HG02623 (cell line): ENCODE data around the gene MICU1.
"Not testable (repeated sequence)": the region's sequence is repeated elsewhere in the genome, so short reads cannot be mapped to it uniquely, and the experiment has no call there.

Experiments
- ATAC-seq: cut with Tn5 transposase; IDR thresholded peaks from one replicate; pipeline ENCODE4 v1.9.1; 2021; ENCODE audit warnings: moderate library complexity; ENCODE audit not compliant: unreplicated experiment

The MICU1 gene

DNA sequence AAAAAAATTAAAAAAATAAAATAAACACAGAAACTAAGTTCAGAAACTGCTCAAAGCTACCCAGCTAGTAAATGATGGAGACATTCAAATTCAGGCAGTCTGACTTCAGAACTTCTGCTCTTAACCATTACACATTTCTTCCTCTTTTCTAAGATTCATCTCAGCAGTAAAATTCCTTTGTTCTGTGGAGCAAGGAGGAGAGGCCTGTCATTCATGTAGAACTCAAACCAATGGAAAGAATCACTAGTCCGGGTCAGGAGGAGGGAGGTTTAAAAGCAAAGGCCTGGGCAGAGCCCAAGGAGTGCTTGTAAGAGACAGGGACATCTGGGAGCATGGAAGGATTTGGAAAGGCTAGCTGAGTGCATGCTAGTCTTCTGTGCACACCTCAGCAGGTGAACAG, 233.3 kb downstream of the MICU1 start:
- no peak for ATAC-seq

DNA sequence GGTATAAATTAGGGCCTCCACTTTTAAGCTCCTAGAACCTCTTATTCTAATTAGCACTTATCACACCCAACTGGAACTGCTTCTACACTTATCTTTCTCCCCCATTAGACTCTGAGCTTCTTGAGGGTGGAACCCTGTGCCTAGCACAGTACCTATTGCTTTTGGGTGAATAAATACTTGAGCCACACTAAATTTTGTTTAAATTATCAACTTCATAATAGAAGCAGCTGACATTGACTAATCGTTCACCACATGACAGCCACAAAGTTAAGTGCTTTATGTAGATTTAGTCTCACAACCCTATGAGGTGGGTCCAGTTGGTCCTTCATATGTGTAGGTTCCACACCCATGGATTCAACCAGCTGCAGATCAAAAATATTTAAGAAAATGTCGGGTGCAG, 235.1 kb downstream of the MICU1 start:
- ATAC-seq, result no peak

DNA sequence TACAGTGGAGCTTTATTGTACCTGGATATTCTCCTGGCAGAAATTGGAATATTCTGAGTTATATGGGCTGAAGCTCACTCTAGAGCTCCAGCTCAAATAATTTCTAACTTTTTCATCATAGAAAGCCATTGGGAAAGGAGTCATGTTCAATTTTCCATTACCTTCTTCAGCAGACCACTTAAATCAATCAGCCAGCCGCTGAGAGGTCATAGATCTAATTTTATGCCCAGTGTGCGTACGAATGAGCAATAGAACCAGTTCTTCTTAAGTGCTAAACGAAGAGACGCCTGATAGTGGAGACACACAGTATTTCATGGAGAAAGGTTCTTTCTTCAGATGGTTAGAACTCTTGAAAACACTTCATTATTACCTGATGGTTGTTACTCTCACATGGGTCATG, 236.2 kb downstream of the MICU1 start:
- no peak for ATAC-seq

DNA sequence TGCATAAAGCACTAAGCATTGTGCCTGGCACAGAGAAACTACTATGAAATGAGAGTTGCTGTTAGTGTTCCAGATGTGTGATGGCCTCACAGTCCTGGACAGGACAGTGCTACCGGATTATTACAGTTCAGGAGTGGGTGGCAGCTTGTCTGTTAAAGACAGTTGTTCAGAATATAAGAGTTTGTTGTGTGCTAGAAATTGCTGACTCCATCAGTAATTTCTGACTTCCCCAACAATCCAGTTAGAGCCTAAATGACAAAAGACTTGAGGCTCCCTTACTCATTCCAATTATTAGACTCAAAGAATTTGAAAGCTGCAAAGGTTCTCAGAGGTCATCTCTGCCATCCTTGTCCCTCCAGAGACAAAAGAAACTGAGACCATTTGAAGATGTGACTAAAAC, 236.9 kb downstream of the MICU1 start:
- ATAC-seq, result no peak

DNA sequence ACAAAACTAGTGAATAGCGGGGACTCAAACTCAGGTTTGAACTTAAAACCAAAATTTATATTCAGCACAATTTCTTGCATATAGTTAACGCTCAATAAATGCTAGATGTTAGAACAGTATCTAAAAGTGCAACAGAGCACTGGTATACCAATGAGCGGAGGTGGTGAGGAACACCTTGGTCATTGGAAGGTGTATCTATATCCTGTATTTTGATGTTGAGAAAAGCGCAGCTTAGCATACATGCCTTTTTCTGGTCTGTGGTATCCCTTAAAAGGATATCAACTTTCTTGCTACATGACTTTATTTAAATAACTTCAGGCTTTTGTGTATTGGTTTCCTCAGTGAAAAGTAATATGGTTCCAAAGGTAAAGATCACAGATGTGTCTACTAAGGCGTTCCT, 237.8 kb downstream of the MICU1 start:
- no peak for ATAC-seq

DNA sequence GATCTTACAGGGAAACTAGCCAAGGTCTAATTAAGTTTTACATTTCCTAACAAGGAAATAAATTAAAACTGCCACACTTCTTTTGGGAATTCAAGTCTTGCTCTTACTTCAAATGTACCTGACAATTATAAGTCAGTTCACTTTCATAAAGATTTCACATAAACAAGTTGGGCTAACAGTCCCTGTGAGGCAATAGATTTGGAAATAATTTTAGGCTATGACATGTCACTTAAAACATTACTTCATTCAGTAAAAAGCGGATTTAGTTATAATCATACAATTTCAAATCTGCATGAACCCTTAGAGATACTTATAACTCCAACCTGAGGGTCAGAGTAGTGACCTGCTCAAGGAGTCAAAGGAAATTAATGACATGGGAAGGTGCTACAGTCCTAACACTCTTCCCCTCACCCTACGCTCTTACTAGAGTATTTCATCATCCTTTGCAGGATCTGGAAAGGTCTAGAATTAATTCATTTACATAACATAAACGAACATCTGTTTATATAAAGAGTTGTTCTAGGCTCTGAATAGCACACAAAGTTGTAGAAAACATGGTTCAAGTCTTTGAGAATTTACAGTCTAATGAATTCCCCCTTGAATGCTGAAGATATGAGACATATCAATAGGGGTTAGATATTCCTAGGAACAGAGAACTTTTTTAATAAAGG, 238.8 kb downstream of the MICU1 start:
- no peak for ATAC-seq

DNA sequence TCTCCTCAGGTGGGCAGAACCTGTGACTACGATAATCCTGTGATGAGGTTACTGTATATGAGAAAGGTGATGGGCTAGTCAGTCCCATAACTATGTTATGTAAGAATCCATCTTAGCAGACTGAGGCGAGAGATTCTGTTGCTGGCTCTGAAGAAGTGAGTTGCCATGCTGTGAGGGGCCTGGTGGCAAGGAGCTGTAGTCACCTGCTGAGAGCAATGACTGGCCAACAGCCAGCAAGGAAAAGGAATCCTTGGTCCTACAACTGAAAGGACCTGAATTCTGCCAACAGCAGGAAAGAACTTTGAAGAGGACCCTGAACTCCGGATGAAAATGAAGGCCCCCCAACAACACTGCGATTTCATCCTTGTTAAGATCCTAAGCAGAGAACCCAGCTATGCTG, 240.2 kb downstream of the MICU1 start:
- no peak for ATAC-seq

DNA sequence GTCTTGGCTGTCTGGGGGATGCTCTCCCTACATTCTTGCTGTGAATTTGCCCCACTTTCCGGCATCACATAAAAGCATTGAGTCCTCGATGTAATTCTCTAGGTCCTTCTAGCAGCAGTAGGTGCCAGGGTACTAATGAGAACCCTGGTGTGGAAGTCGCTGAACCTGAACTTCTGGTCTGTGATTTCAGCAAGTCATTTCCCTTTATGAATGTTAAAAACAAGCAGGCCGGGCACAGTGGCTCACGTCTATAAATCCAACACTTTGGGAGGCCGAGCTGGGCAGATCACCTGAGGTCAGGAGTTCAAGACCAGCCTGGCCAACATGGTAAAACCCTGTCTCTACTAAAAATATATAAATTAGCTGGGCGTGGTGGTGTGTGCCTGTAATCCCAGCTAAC, 240.9 kb downstream of the MICU1 start:
- ATAC-seq, result not testable (repeated sequence)

DNA sequence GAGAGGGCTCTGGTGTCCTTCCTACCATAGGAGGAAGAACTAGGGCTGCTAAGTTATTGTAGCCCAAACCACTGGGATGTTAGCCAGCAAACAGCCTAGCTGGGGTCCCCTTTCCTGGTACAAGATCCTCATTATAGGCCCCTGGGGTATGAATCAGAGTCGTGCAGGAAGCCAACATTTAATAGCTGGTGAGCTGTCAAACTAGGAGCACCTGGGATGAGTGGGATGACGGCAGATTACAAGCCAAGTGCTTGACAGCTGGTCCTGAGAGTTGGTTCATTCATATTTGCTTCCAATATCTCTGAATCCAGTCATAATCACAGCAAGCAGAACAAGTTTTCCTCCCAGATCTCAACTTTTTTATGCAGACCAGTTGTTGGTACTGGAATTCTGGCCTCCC, 246.1 kb downstream of the MICU1 start:
- ATAC-seq, result no peak

DNA sequence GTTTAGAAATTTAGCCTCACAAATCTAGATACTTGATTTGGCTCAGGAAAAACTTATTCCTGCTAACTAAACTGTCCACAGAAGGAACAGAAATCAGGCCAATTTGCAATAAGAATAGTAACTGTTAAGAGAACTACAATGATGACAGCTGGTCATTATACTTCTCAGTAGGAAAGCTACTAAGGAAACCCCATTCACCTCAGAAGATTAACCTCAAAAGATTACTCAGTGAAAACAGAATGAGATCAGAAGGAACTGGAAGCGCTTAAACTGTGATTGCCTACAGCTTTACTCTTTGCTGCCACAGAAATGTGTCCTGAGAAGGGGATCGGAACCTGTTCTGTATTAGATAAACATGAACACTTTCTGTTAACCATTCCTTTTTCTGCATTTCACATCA, 246.8 kb downstream of the MICU1 start:
- no peak for ATAC-seq

DNA sequence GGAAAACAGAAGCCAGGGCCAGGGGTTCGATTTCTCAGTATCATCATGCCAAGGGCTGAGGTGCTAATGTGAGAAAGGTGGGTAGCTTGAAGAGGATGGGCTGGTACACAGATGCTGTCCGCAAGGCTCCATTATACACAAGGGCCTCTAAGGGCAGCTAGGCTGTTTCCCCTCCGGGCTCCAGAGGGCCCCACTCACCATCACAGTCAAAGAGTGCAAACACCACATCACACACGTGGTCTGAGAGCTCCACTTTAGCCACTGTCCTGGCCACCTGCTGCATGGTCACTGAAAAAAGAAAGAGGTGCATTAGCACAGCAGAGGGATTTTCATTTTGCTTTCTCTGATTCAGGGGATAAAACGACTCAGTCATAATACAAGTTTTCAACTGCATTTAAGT, 250.3 kb downstream of the MICU1 start:
- no peak for ATAC-seq

DNA sequence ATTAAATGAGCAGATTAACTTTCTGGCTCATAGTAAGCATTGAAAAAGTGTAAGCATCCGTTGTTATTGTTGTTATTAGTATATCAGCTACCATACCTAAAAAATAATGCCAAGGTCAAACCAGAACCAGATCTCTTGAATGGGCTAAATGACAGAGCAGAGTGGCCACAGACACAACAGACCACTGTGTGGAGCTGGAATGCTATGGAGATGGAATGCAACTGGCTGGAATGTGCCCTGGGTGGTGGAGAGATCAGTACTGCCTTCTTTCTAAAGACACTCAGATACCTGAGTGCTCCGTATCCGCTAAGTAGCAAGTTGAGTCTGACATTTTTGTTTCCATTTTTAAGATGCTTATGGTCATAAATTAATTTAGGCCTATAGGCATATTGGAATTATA, 250.7 kb downstream of the MICU1 start:
- no peak for ATAC-seq

DNA sequence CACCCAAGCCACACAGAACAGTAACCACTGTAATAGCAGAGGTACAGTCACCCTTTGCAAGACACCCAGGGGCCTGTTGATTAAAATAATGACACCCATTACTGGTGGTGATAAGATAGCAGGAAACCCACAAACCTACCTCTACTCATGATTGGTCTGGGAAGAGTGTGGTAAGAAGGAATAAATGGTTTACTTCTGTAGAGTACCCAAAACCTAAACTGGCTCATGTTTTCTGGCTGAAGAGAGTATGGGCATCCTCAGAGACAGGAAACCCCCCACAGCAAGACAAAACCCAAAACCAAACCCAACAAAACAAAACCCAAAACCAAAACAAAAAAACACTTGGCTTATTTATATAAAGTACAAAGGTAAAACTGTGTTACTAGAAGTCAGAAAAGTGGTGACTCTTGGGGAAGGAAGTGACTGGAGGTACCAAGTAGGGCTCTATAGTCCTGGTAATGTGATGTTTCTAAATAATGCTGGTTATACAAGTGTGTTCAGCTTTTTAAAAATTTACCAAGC, 255.6 kb downstream of the MICU1 start:
- ATAC-seq, result no peak

DNA sequence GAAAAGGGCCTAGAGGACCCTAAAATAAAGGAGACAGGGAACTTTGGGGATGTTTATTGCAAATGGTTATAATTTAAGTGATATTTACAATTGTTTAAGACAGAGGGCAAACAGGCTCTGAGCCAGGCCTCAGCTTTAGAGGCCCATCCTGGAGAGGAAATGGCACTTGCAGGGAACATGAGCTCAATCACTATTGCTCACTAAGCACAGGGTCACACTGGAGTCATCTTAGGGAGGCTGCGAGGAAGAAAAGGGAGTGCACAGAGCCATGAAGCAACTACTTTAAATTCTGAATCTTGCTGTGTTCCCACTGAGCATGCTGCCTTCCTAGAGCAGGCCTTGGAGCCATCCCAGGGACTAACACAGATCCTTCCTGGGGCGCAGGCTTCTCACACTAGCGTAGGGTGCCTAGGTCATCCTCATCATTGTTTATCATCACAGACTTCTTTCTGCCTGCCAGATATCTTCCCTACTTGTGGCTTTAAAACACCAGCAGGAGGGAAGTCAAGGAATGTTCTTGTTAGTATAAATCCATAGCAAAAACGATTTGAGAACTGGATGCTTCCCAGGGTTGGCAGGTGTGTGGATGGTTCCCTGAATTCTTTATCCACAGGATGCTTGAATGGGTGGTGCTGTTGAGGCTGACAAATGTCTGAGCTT, 258.4 kb downstream of the MICU1 start:
- ATAC-seq, result no peak

DNA sequence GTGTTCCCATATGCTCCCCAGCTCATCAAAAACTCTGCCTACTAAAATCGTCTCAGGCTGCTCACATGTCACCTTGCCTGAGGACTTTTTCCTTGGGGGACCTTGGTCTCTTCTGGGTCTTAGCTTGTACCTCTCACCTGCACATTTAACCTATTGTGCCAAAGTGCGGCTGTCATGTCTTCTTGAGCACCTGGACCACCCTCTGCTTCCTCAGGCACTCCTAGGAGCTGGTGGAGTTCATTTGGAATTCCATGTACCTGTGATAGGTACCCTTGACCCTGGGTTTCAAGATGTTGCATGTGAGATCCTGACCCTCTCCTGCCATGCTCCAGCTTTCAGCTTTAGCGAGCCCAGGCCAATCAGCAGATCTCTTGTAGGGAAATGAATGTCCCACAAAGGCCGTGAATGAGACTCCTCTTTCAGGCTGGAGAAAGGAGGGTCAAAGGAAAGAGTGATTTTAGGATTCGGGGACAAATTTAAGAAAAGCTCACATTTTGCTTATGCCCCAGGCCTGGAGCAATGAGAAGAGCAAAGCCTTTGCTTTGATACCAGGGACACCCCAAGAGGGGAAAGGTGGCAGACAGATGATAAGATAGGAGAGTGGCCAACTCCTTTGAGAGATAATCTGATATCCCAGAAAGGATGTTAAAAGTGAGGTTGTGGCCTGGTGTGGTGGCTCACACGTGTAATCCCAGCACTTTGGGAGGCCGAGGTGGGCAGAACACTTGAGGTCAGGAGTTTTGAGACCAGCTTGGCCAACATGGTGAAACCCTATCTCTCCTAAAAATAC, 260.6 kb downstream of the MICU1 start:
- ATAC-seq, result no peak

DNA sequence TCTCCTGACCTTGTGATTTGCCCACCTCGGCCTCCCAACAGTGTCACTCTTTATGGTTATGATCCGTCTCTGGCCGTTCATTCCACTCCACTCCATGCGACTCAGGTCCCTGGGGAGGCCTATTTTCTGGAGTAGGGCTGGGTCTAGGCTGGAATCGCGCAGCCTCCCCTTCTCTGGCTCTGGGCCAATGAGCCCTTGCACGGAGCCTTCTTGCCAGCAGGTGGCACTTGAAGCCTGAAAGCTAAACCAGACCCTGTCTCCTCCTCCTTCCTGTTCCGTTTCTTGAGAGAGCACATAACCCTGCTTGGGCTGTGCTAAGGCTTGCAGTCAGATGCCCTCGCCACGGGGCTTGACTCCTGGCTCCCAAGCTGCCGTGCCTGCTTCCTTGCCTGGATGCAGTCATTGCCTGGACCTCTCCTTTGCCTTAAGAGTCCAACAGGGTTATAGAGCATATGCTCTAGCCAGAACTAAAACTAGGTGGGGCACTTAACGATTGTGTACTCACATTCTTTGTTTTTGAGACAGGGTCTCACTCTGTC, 261.6 kb downstream of the MICU1 start:
- peak; percentile 83 for ATAC-seq

DNA sequence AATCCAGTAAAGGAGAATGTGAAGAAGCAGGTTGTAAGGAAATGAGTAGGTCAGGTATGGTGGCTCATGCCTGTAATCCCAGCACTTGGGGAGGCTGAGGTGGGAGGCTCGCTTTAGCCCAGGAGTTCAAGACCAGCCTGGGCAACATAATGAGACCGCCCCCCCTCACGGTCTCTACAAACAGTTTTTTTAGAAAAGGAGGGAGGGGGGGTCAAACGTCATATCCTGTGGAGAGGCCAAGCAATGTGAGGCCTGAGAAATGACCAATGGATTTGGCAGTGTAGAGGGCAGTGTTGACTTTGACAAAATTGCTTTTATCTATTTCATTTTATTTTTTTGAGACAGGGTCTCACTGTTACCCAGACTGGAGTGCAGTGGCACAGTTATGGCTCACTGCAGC, 268.9 kb downstream of the MICU1 start:
- ATAC-seq, result no peak

DNA sequence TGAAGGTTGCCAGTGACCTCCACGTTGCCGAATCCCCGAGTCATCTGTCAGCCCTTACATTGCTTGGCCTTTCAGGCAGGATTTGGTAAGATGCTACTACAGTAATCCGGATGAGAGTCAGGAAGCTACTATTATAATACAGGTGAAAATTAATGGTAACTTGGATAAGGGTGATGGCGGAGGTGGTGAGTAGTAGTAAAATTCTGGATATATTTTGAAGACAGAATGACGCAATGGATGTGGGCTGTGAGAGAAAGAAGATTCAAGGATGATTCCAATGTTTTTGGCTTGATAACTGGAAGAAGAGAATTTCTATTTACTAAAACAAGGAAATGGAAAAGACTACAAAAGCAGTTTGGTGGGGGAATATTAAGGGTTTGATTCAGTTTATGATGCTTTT, 269.8 kb downstream of the MICU1 start:
- no peak for ATAC-seq

DNA sequence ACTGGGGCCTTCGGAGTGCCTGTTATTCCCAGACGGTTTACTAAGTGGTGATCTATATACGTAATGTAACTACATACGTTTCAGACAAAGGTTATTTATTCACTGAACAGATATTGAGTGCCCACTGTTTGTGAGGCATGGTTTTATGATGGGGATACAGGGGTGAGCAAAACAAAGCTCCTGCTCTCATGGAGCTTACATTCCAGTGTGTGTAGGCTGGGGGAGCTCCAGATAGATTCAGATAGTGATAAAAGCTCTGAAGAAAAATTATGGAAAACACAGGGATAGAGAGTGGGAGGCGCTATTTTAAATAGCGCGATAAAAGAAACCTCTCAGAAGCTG, 270.7 kb downstream of the MICU1 start:
- no peak for ATAC-seq

DNA sequence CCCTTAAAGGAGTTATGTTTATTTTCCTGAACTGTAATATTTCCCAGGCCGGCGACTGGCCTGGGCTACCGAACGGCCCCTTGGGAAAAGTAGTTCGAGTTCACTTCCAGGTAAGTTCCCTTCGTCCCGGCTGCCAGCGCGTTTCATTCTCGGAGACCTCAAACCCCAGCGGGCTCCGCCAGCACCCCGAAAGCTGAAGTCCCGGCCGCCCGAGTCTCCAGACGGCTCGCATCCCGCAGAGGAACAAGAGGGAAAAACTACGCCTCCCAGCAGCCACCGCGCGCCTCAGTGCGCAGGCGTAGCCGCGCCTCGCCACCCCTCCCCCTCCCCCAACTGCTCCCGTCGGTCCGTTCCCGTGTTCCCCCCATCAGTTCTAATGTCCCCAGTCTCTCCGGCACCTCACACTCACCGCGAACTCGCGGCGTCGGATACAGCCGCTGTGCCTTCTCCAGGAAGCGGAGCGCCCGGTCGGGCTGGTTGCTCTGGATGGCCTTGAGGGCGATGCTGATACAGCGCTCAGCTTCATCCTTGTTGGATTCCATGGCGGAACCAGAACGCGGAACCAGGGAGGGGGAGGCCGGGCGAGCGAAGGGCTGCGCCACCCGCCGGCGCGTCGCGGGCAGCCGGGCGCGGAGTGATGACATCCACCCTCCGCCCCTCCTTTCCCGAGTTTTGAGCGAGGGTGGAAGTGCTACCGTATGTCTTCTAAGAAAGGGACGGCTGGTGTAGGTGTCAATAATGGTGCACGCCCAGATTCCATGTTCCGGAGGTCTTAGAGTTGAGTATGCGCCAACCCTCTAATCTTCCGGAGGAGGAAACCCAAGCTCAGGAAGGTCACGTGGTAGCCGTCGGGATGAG, 271.3 kb downstream of the MICU1 start, which contains the start of gene DNAJB12:
Gene DNAJB12, minus strand, starts transcription at position 564 of the 858 bp plus-strand sequence. Its CDS starts 22 bp downstream, at position 542.
- ATAC-seq, result peak; percentile 71

DNA sequence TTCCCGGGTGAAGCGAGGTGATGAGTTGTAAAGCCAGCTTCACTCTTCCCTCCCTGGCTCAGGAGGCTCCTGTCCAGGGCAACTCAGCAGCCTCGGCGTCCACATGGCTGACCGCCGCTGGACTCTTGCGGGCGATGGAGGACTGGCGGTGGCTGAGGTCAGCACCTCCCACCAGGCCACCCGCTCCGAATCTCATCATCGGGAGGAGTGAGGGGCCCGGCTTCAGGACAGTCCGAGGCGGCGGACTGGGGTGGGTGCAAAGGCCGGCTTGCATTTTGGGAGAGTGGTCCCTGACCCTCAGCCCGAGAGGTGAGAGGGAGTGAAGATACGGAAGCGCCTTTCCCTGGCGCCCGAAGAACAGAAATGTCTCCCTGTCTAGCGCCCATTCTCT, 271.9 kb downstream of the MICU1 start:
- ATAC-seq, result peak; percentile 9
